ENCODE results near the gene NPPA.

DNA sequence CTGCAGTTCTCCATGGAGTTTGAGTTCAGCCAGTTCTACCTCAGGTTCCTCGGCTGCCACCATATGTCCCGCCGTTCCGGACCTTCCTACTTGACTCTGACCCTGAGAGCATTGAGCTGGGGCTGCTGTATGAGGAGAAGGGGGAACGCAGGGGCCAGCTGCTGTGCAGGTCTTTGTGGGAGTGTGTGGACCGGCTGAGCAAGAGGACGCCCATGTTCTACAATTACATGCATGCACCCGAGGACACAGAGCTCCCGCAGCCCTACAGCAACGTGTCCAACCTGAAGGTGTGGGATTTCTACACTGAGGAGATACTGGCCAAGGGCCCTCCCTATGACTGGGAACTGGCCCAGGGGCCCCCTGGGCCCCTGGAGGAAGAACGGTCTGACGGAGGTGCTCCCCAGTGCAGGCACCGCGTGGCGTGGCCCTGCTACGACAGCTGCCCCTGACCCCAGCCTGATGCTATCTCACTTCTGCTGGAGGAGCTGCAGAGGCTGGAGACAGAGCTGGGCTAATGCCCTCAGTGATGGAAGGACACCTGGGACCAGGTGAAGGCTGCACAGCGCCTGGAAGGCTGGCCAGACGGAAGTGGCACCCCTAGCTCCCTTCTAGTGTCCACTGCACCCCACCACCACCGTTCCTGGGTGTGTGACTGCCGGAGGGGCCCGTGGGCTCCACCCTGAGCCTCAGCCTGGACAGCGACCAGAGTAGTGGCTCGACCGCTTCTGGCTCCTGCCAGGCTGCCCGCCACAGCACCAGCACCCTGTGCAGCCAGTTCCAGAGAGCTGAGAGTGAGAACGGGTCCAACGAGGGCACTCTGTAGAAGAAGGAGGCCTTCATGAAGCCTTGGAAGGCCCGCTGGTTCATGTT, 32.0 kb upstream of the NPPA start:
- TF ChIP-seq, protein P1, sequence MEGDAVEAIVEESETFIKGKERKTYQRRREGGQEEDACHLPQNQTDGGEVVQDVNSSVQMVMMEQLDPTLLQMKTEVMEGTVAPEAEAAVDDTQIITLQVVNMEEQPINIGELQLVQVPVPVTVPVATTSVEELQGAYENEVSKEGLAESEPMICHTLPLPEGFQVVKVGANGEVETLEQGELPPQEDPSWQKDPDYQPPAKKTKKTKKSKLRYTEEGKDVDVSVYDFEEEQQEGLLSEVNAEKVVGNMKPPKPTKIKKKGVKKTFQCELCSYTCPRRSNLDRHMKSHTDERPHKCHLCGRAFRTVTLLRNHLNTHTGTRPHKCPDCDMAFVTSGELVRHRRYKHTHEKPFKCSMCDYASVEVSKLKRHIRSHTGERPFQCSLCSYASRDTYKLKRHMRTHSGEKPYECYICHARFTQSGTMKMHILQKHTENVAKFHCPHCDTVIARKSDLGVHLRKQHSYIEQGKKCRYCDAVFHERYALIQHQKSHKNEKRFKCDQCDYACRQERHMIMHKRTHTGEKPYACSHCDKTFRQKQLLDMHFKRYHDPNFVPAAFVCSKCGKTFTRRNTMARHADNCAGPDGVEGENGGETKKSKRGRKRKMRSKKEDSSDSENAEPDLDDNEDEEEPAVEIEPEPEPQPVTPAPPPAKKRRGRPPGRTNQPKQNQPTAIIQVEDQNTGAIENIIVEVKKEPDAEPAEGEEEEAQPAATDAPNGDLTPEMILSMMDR (IDR thresholded peaks at IDR 0.05) = no peak
- no peak for TF ChIP-seq POLR2A (IDR thresholded peaks at IDR 0.05)

Data from adrenal gland (tissue), 5 donors.